HEK293 (cell line): ENCODE measurements around the gene SLC4A1.

Source experiments
- CTCF ChIA-PET: fragments of 350-600 bp; formaldehyde crosslinking; extraction: SDS; loops from one replicate; lab custom pipeline; 2021; ENCODE audit warnings: antibody characterized with exemption; lab: Yijun Ruan, JAX
- POLR2A ChIA-PET: fragments of 300-600 bp; formaldehyde crosslinking; extraction: SDS; loops from one replicate; lab custom pipeline; 2020; ENCODE audit warnings: antibody characterized with exemption, inconsistent platforms; lab: Yijun Ruan, JAX
- H3K27ac ChIP-seq: fragments of 200-500 bp; sonication (Bioruptor generic); 2 replicates; pipeline ENCODE4 v1.5.1; 2014; ENCODE audit warnings: low read depth, low read length, control low read depth, inconsistent platforms; ENCODE audit errors: extremely low read depth
- H3K36me3 ChIP-seq, 2 experiments: fragments of 200-500 bp in 1 of 2; sonication (Bioruptor generic) in 1 of 2; 1 replicate in 1 of 2; 2 replicates in 1 of 2; pipeline ENCODE4 v1.5.1; 2014 to 2017; ENCODE audit warnings: inconsistent platforms in 2 of 2, low read length in 2 of 2; ENCODE audit not compliant: control insufficient read depth in 2 of 2, insufficient read depth in 1 of 2
- H3K4me1 ChIP-seq: fragments of 200-500 bp; sonication (Bioruptor generic); 2 replicates; pipeline ENCODE4 v1.5.1; 2014; ENCODE audit warnings: mild to moderate bottlenecking, low read length, inconsistent platforms; ENCODE audit not compliant: control insufficient read depth, insufficient read depth
- H3K4me3 ChIP-seq: 2 replicates; pipeline ENCODE4 v1.5.1; 2011; ENCODE audit warnings: low read depth, mild to moderate bottlenecking, control low read depth, low read length, moderate library complexity
- H3K9me3 ChIP-seq: fragments of 200-500 bp; sonication (Bioruptor generic); 2 replicates; pipeline ENCODE4 v1.5.1; 2014; ENCODE audit warnings: low read depth, low read length, inconsistent platforms; ENCODE audit not compliant: control insufficient read depth, insufficient read depth
- AEBP2 ChIP-seq: fragments of 450-650 bp; formaldehyde crosslinking; IDR thresholded peaks from 2 replicates; pipeline ENCODE4 v1.5.1; 2016; ENCODE audit warnings: missing biosample characterization, missing genetic modification characterization, borderline replicate concordance
- KLF9 ChIP-seq: fragments of 450-650 bp; formaldehyde crosslinking; IDR thresholded peaks from 2 replicates; pipeline ENCODE4 v1.5.1; 2016; ENCODE audit warnings: missing biosample characterization, missing genetic modification characterization, low read depth
- PRDM2 ChIP-seq: fragments of 450-650 bp; formaldehyde crosslinking; IDR thresholded peaks from 2 replicates; pipeline ENCODE4 v1.5.1; 2016; ENCODE audit warnings: missing biosample characterization, missing genetic modification characterization, borderline replicate concordance
- ZBTB1 ChIP-seq: fragments of 450-650 bp; formaldehyde crosslinking; IDR thresholded peaks from 2 replicates; pipeline ENCODE4 v1.5.1; 2016; ENCODE audit warnings: missing biosample characterization, missing genetic modification characterization
- ZBTB20 ChIP-seq: fragments of 450-650 bp; formaldehyde crosslinking; IDR thresholded peaks from 2 replicates; pipeline ENCODE4 v1.5.1; 2016; ENCODE audit warnings: missing biosample characterization, missing genetic modification characterization
- ZBTB48 ChIP-seq: fragments of 450-650 bp; formaldehyde crosslinking; IDR thresholded peaks from 2 replicates; pipeline ENCODE4 v1.5.1; 2016; ENCODE audit warnings: missing biosample characterization, missing genetic modification characterization
- ZFHX2 ChIP-seq: fragments of 450-650 bp; formaldehyde crosslinking; conservative IDR thresholded peaks from 2 replicates; pipeline ENCODE4 v1.5.1; 2016; ENCODE audit warnings: missing biosample characterization, missing genetic modification characterization
- ZNF248 ChIP-seq: fragments of 450-650 bp; formaldehyde crosslinking; IDR thresholded peaks from 2 replicates; pipeline ENCODE4 v1.5.1; 2017; ENCODE audit warnings: missing biosample characterization, missing genetic modification characterization
- ZNF324 ChIP-seq: fragments of 450-650 bp; formaldehyde crosslinking; IDR thresholded peaks from 2 replicates; pipeline ENCODE4 v1.5.1; 2016; ENCODE audit warnings: missing biosample characterization, missing genetic modification characterization
- ZNF37A ChIP-seq: fragments of 450-650 bp; IDR thresholded peaks from 2 replicates; pipeline ENCODE4 v1.5.1; 2018; ENCODE audit warnings: missing biosample characterization, missing genetic modification characterization
- ZNF513 ChIP-seq: fragments of 450-650 bp; IDR thresholded peaks from 2 replicates; pipeline ENCODE4 v1.5.1; 2018; ENCODE audit warnings: missing biosample characterization, missing genetic modification characterization
- ZNF621 ChIP-seq: fragments of 450-650 bp; formaldehyde crosslinking; IDR thresholded peaks from 2 replicates; pipeline ENCODE4 v1.5.1; 2017; ENCODE audit warnings: missing biosample characterization, missing genetic modification characterization
- ZNF843 ChIP-seq: fragments of 450-650 bp; formaldehyde crosslinking; IDR thresholded peaks from 2 replicates; pipeline ENCODE4 v1.5.1; 2016; ENCODE audit warnings: missing biosample characterization, missing genetic modification characterization

Gene SLC4A1

GRCh38 chr17:44217738-44218343 lies 50.1 kb downstream of the SLC4A1 start:
- H3K27ac ChIP-seq = peak overlapping the region; percentile 73
- ChIA-PET CTCF (interaction anchor here (0.6 to 4.4 kb wide), 13 partner anchors 10 to 558 kb away, joined by 3 to 33 read pairs (median 4); partner anchors contain the start of genes ATXN7L3 and GRN), POLR2A (interaction anchor here (0.5 to 1.5 kb wide), 21 partner anchors 8 to 385 kb away, joined by 3 to 13 read pairs (median 4); partner anchors contain the start of genes ATXN7L3, HDAC5, MPP3 and RUNDC3A)
- TF ChIP-seq ZFHX2 (tag by site-specific recombination) (peak; percentile 3; the same call in 1 of the 2 replicates), ZNF248 (tag by site-specific recombination) (no peak), ZBTB48 (tag by site-specific recombination) (0 out of 2 replicates have a peak, but pooled peaks have one; percentile 39), ZBTB20 (0 out of 2 replicates have a peak, but pooled peaks have one; percentile 14), KLF9 (tag by site-specific recombination) (0 out of 2 replicates have a peak, but pooled peaks have one; percentile 18)
- no peaks in the 10 kb centered on the region for H3K9me3 ChIP-seq
- peaks cover 9% of the 10 kb centered on the region for H3K4me1 ChIP-seq
- peaks cover 14 to 46% of the 10 kb centered on the region in 2 experiments; a peak in 2 of 3 replicates for H3K36me3 ChIP-seq
- peak overlapping the region; percentile 79 for H3K4me3 ChIP-seq

DNA sequence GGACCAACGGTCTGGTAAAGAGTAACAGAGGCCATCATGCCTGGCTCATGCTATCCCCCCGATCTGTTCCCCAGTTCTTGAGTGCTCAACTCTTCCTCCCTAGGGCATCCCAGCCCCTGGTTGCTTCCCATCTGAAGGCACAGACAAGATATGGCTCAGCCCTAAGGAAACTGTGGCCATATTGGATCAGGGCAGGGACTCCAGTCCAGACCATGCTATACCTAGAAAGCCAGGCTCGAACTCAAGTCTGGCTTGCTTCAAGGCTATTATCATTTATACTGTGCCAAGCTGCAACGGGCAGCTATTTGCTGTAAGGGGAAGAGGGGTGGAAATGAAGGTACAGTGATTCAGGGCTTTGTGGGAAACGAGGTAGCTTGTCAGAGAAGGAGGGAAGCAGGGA lies 51.2 kb downstream of the SLC4A1 start:
- H3K4me3 ChIP-seq = no peak overlapping the region
- ChIA-PET CTCF (interaction anchor here (0.7 to 4.4 kb wide), 12 partner anchors 9 to 238 kb away, joined by 3 to 33 read pairs (median 4); partner anchors contain the start of genes GRN and TMUB2), POLR2A (interaction anchor here (0.5 to 1.5 kb wide), 6 partner anchors 13 to 129 kb away, joined by 3 to 5 read pairs (median 4); partner anchors contain the start of genes ATXN7L3 and TMUB2)
- H3K4me1 ChIP-seq = no peaks in the 10 kb centered on the region; the same call in 1 of the 2 replicates
- TF ChIP-seq AEBP2 = no peak
- TF ChIP-seq ZBTB1 (tag by site-specific recombination) = no peak
- TF ChIP-seq PRDM2 (tag by site-specific recombination) = no peak
- no peak for TF ChIP-seq ZNF621 (tag by site-specific recombination)
- TF ChIP-seq ZNF513 (tag by site-specific recombination) = no peak
- TF ChIP-seq ZNF324 (tag by site-specific recombination) = no peak
- no peak for TF ChIP-seq ZNF37A (tag by site-specific recombination)
- no peak for TF ChIP-seq ZNF843
- H3K27ac ChIP-seq = peak overlapping the region; percentile 73; the same call in 1 of the 2 replicates
- peaks cover 14 to 56% of the 10 kb centered on the region in 2 experiments; a peak in 2 of 3 replicates for H3K36me3 ChIP-seq
- H3K9me3 ChIP-seq = no peaks in the 10 kb centered on the region
